ENCODE measurements around the gene MICU1.

DNA sequence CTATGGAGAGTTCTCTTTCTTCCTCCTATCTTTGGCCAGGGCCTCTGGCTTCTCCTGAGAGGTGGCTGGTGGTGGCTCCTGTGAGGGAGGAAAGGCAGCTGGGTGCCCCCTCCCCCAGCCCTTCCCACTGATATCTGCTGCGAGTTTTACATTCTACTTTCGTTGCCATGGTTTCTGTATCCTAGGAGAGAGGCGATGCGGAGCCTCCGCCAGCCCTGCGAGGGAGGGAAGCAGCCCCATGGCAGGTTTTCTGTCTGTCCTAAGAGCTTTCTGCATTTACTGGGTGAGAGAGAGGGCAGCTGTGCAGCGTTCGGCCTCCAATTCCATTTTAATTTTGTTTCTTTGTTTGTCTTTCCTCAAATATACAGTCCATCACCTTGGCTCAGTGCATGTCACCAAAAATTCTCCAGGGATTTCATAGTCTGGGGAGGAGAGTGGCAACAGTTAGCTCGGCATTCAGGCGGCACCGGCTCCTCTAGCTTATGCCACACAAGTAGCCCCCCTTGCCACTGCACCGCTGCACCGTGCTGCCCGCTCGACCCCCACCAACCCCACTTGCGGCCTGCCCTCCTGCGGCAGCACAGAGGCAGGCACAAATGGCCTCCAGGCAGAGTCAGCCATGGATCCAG is 291.6 kb downstream of the MICU1 start:
- TF ChIP-seq CTCF (IDR thresholded peaks at IDR 0.05) (no peak), POLR2A (IDR thresholded peaks at IDR 0.05) (no peak), EP300 (IDR thresholded peaks at IDR 0.05) (no peak)

Measured in ovary (tissue), 3 donors.